HG03520 (cell line): Measurements from ENCODE around the gene SSTR3.

Experiments used
- ATAC-seq: cut with Tn5 transposase; IDR thresholded peaks from one replicate; pipeline ENCODE4 v1.9.1; 2021; ENCODE audit warnings: mild to moderate bottlenecking, moderate library complexity; ENCODE audit not compliant: unreplicated experiment

Gene SSTR3

GRCh38 chr22:37198258-37199102 lies 13.8 kb downstream of the SSTR3 start:
- ATAC-seq = no peak

- no peak for ATAC-seq
Observed at GRCh38 chr22:37197451-37198257, 14.6 kb downstream of the SSTR3 start.

GRCh38 chr22:37196539-37197450 lies 15.5 kb downstream of the SSTR3 start:
- ATAC-seq = no peak

- ATAC-seq = no peak
Observed at GRCh38 chr22:37195921-37196320, 16.4 kb downstream of the SSTR3 start.

- no peak for ATAC-seq
Observed at GRCh38 chr22:37194750-37195149, 17.5 kb downstream of the SSTR3 start.

- no peak for ATAC-seq
Observed at GRCh38 chr22:37193629-37194191, 18.6 kb downstream of the SSTR3 start.

- ATAC-seq = no peak
Observed at GRCh38 chr22:37192741-37193140, 19.5 kb downstream of the SSTR3 start.

GRCh38 chr22:37192204-37192603 lies 20.1 kb downstream of the SSTR3 start:
- no peak for ATAC-seq

- no peak for ATAC-seq
Observed at GRCh38 chr22:37190262-37190780, 22.0 kb downstream of the SSTR3 start.

- ATAC-seq = no peak
Observed at GRCh38 chr22:37188901-37189466, 23.3 kb downstream of the SSTR3 start.

GRCh38 chr22:37187891-37188761 lies 24.2 kb downstream of the SSTR3 start, which contains the start of gene C1QTNF6:
Gene C1QTNF6, minus strand, starts transcription at chr22:37188247. Its CDS starts 34 bp downstream, at chr22:37188213.
- no peak for ATAC-seq

- no peak for ATAC-seq
Observed at GRCh38 chr22:37187552-37187890, 24.8 kb downstream of the SSTR3 start.

GRCh38 chr22:37186997-37187522 lies 25.2 kb downstream of the SSTR3 start:
- no peak for ATAC-seq

GRCh38 chr22:37186228-37186996 lies 25.9 kb downstream of the SSTR3 start:
- ATAC-seq = no peak

- ATAC-seq = no peak
Observed at GRCh38 chr22:37185646-37186227, 26.5 kb downstream of the SSTR3 start.

GRCh38 chr22:37184816-37185541 lies 27.3 kb downstream of the SSTR3 start:
- ATAC-seq = no peak

- no peak for ATAC-seq
Observed at GRCh38 chr22:37184380-37184755, 27.9 kb downstream of the SSTR3 start.
